ENCODE results near the gene FXYD6. TPM values are rescaled to one million over a fixed set of nuclear protein-coding genes. Genes with fewer than 3 reads are reported as not detected.

FXYD6 gene
- total RNA-seq, 2 experiments from 2014 or later, result not detected

DNA sequence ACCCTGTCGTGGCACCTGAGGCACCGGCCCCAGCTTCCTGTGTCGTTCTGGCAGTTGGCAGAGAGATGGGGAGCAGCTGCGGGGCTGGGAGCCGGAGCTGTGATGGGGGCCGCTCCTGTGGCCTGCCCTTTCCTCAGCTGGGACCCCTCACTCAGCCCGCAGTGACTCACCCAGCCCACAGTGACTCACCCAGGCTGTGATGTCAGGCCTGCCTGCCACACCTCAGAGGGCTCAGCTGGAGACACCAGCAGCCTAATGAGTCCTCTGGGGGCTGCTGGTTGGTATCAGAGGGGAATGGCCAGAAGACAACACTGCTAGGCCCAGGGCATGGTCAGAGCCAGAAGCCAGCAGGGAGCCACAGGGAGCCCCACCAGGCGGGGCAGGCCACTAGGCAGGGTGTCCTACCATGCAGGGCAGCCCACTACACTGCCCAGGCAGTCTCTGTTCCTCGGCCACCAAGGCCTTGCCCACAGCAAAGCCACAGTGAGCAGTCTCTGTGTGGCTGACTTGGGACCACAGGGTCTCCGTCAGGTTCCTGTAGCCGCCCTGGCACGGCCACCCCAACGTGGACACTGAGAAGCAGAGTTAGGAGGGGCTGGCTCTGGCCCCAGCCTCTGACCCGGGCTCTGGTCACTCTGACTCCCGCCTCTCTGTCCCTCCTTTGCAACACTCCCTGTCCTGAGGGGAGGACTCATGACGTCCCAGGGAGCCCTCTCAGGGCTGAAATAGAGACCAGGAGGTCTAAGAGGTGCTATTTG is 47.7 kb downstream of the FXYD6 start:
- H3K4me1 ChIP-seq (ENCODE audit: insufficient read depth, low read length, poor library complexity, severe bottlenecking), result no peaks in the 10 kb centered on the region
- TF ChIP-seq, protein P1, sequence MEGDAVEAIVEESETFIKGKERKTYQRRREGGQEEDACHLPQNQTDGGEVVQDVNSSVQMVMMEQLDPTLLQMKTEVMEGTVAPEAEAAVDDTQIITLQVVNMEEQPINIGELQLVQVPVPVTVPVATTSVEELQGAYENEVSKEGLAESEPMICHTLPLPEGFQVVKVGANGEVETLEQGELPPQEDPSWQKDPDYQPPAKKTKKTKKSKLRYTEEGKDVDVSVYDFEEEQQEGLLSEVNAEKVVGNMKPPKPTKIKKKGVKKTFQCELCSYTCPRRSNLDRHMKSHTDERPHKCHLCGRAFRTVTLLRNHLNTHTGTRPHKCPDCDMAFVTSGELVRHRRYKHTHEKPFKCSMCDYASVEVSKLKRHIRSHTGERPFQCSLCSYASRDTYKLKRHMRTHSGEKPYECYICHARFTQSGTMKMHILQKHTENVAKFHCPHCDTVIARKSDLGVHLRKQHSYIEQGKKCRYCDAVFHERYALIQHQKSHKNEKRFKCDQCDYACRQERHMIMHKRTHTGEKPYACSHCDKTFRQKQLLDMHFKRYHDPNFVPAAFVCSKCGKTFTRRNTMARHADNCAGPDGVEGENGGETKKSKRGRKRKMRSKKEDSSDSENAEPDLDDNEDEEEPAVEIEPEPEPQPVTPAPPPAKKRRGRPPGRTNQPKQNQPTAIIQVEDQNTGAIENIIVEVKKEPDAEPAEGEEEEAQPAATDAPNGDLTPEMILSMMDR (conservative IDR thresholded peaks at IDR 0.05; ENCODE audit: low read length), result no peak
- TF ChIP-seq EZH2phosphoT487 (IDR thresholded peaks at IDR 0.05; ENCODE audit: borderline replicate concordance, low read depth, low read length), result no peak
- ChIA-PET CTCF (ENCODE audit: unreplicated experiment) (no interaction called here), POLR2A (no interaction called here)
- no TSS peak for BruUV-seq (replicated peaks)
- H3K4me2 ChIP-seq (ENCODE audit: low read length), result no peak overlapping the region
- intact Hi-C loops (cut with micrococcal nuclease; ENCODE audit: unreplicated experiment), result no loop called here
- H3K9me3 ChIP-seq (ENCODE audit: low read length), result no peaks in the 10 kb centered on the region
- DNase-seq (ENCODE audit: low spot score), result no peak
- H4K20me1 ChIP-seq (ENCODE audit: insufficient read depth, low read length), result no peaks in the 10 kb centered on the region
- no peak overlapping the region for H3K4me3 ChIP-seq (ENCODE audit: low read depth, low read length, poor library complexity, severe bottlenecking)
- no peak overlapping the region for H2AFZ ChIP-seq (ENCODE audit: low read length)
- no peaks in the 10 kb centered on the region for H3K9me2 ChIP-seq (ENCODE audit: insufficient read depth, low read length)
- no peak overlapping the region for H3K27ac ChIP-seq (ENCODE audit: low read depth, low read length, poor library complexity, severe bottlenecking)
- no peaks in the 10 kb centered on the region for H3K36me3 ChIP-seq (ENCODE audit: insufficient read depth, low read length)
- H3K79me2 ChIP-seq (ENCODE audit: insufficient read depth, low read depth, low read length), result no peaks in the 10 kb centered on the region

DNA sequence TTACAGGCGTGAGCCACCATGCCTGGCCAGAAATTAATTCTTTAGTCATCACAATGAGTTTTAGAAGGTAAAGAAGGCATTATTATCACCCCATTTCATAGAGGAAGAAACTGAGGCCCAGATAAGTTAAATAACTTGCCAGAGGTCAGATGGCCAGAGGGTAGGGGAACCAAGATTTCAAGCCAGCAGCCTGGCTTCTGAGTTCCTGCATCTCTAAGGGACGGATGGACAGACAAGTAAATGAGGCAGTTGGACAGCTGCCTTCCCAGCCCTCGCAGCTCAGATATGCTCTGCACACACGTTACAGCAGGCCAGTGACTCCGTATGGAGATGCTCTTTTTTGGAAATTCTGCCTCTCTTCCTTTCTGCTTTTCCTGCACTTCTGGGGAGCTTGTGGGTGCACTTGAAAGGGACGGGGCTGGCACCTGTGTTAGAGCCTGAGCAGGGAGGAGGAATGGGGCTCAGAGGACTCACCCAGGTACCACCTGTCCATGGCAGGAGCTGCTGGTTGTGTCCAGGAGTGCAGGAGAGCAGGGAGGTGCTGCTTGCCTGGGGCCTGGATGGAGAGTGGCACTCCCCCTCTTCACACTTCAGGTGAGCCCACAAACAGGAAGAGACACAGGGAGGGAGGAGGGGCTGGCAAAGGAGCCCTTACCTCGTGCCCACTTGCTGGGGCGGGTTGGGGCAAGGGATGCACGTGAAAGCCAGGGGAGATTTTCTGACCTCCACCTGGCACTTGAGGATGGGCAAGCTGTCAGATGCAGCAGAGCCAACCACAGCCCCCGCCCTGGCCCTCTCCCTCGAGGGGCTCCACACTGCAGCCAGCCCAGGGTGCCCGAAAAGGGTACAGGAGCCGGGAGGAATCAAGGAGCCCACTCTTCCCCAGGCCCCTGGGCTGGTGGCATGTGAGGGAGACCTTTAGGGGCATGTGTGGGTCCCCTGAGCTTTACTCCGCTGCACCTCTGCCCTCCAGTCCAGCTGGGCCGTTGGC is 48.6 kb downstream of the FXYD6 start:
- Histone ChIP-seq H3K9me2 (ENCODE audit: insufficient read depth, low read length) (no peaks in the 10 kb centered on the region), H3K4me2 (ENCODE audit: low read length) (no peak overlapping the region), H3K27ac (ENCODE audit: low read depth, low read length, poor library complexity, severe bottlenecking) (no peak overlapping the region), H3K4me3 (ENCODE audit: low read depth, low read length, poor library complexity, severe bottlenecking) (no peak overlapping the region), H3K36me3 (ENCODE audit: insufficient read depth, low read length) (no peaks in the 10 kb centered on the region), H3K79me2 (ENCODE audit: insufficient read depth, low read depth, low read length) (no peaks in the 10 kb centered on the region), H2AFZ (ENCODE audit: low read length) (no peak overlapping the region), H3K9me3 (ENCODE audit: low read length) (no peaks in the 10 kb centered on the region), H4K20me1 (ENCODE audit: insufficient read depth, low read length) (no peaks in the 10 kb centered on the region), H3K4me1 (ENCODE audit: insufficient read depth, low read length, poor library complexity, severe bottlenecking) (no peaks in the 10 kb centered on the region)
- no TSS peak for BruUV-seq (replicated peaks)
- intact Hi-C loops (cut with micrococcal nuclease; ENCODE audit: unreplicated experiment), result no loop called here
- TF ChIP-seq EZH2phosphoT487 (IDR thresholded peaks at IDR 0.05; ENCODE audit: borderline replicate concordance, low read depth, low read length), result no peak
- TF ChIP-seq, protein P1 (conservative IDR thresholded peaks at IDR 0.05; ENCODE audit: low read length), result no peak
- ChIA-PET POLR2A (no interaction called here), CTCF (ENCODE audit: unreplicated experiment) (no interaction called here)
- no peak for DNase-seq (ENCODE audit: low spot score)

Data from OCI-LY7 (cell line).